Measurements from ENCODE around the gene MTA2.

Gene MTA2

DNA sequence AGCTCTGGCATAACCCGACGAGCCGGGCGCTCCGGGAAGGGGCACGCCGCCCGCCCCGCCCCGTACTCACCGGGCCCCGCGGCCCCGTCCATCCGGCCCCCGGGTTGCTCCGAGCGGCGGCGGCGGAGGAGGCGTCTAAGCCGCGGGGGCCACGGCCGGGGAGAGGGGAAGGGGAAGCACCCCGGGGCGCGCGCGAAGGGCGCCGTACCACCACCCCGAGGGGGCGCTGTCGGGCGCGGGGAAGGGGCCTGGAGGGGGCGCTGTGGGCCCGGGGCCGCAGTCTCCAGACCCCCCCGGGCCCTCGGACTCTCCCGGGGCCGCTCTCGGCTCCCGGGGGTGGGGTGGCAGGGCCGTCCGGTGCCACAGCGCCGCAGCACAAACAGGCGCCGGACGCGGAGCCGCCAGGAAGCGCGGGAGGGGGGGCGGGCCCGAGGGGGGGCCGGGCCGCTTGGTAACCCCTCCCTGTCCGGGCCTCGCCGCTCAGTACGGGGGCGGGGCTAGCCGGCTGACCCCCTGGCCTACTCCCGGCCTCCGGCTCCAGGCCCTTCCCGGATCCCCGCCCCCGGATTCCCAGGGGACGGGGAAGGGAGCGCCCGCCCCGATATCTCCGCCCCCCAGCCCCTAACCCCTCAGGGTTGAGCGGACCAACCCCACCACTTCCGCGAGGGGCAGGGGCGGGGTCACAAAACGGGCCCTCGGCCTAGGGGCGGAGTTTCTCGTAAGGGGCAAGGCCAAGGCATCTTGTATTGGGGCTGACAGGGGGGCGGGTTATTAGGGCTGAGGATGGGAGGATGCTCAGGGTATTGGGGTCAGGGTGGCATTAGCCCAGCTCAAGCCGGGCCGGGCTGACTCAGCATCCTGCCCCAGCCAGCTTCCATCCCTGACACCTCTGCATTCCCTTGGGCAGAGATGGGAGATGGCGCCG, 11.0 kb upstream of the MTA2 start, which contains the start of the genes EML3 and ROM1:
TSS of gene EML3 (minus strand) at position 410 of the 925 bp plus-strand sequence. CDS start at position 92, 318 bp downstream.
TSS of gene ROM1 (plus strand) at position 892 of the 925 bp plus-strand sequence. CDS start at position 917, 25 bp downstream.
- DNase-seq (ENCODE audit: low read depth) = peak; percentile 78

DNA sequence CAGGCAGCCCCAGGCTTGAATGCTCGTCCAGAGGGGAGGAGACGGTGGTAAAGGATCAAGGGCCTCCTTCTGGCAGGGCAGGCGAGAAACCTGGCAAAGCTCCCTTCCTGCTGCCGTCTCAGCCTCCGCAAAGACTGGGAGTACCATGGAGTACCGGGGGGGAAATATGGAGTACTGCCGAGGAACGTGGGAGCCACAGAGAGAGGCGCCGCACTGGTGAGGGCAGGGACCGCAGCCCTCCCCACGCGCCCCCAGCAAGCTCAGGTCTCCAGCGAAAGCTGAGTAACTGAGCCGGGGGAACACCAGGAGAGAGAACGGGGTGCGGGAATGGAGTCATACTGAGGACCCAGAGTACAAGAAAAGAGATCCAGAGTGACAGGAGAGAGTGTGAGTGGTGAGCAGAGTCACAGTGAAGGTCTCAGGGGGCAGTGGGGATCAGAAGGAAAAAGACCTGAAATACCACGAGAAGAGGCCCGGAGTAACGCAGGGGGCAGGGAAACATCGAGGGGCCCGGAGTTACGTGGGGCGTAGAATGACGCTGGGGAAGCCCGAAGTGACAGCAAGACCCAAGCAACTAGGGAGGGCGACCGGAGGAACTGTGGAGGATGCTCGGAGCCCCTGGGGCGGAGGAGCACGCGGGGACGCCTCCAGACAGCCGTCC, 10.2 kb upstream of the MTA2 start:
- peak; percentile 41 for DNase-seq (ENCODE audit: low read depth)

DNA sequence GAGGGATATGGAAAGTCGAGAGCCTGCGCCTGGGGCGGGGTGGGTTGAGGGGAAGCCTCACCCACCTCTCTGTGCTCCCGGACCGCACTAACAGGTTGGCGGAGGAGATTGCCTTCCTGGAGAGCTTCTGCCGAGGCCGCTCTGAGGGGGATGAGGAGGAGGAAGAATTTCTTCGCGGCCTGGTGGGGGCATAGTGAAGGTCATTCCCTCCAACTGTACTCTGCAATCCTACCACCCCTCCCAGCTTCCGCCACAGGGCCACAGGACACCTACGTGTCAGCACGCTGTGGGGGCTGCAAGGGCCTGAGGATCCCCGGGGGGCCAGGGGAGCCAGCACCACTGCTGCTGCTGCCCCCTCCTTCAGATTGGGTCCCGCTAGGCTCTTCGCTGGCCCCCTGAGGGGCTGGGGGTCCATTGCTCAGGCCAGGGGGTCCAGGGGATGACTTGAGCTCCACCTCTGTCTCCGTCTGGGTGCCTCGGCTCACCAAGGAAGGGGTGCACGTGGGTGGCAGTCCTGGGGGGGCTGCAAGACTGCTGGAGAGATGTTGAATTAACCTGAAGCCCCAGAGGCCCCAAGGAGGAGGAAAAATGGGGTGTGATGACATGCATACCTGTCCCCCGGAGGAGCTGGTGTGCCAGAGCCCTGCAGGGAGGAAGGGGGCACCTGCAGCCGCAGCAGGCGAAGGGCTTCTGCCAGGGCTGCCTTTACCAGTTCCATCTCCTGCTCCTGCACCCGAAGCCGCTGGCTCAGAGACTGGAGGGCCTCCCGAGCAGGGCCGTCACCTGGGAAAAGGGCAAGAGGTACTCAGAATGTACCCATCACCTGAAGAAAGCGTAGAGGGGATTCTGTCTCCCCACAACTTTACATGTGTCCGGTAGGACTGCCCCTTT, 9.4 kb upstream of the MTA2 start:
- no peak for DNase-seq (ENCODE audit: low read depth)

DNA sequence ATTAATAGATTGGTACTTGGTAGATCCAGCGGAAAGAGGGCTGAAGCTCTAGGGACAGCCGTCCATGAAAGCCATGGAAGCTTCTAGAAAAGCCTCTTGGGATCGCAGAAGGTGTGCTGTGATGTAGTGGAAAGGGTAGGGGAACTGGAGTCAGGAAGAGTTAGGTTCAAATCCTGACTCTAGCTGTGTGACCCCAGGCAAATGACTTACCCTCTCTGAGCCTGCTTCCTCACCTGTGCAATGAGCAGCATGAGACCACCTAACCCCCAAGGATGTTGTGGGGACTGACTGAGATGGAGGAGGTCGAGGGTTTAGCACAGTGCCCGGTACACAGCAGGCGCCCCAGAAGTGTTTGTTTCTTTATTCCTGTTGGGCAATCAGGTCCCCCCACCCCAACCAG, 8.7 kb upstream of the MTA2 start:
- no peak for DNase-seq (ENCODE audit: low read depth)

DNA sequence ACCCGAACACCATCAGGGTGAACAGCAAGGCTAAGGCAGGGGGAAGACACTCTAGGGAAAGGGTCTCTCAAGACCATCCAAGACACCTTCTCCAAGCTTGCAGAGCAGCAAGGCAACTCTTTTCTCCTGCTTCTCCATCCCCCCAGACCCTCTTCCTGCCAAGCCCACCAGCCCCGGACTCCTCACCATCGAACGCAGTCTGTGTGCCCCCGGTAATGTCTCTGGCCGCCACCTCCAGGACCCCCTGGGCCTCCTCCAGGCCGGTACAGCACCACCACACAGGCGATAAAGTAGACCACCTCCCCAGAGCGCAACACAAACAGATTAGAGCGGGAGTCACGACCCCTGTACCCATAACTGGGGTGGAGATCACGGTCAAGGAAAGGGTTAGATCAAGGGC, 7.1 kb upstream of the MTA2 start:
- no peak for DNase-seq (ENCODE audit: low read depth)

DNA sequence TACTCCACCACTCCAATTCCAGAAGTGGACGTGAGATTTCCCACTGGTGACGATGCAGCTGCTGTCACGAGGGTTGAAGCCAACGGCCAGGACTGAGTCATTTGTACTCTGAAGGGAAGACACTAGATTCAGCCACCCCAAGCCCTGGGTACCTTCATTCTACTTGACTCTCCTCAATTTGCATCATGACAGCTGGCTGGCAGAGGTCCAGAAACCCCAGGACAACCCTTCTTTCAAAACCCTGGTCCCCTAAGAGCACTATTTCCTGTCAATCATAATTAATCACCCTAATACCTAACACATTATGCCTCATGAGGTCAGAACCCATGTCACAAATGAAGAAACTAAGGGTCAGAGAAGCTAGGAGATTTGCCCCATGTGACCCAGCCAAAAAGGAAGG, 6.0 kb upstream of the MTA2 start:
- DNase-seq (ENCODE audit: low read depth) = no peak

DNA sequence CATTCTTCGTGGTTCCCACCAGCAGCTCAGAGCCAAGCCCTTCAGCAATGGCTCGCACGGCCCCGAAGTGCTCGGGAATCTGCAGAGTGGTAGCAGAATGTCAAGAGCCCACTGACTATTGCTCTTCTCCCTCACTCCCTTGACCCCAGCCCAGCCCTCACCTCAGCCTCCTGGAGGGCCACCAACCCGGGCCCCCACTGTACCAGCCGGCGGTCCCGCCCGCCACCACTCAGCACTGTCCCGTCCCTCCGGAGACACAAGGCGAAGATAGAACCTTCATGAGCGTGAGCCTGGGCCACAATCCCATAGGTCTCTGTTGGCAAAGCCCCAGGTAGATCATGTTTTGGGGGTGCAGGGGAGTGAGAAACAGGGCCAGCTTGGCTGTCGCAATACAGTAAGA, 4.2 kb upstream of the MTA2 start:
- DNase-seq (ENCODE audit: low read depth) = no peak

DNA sequence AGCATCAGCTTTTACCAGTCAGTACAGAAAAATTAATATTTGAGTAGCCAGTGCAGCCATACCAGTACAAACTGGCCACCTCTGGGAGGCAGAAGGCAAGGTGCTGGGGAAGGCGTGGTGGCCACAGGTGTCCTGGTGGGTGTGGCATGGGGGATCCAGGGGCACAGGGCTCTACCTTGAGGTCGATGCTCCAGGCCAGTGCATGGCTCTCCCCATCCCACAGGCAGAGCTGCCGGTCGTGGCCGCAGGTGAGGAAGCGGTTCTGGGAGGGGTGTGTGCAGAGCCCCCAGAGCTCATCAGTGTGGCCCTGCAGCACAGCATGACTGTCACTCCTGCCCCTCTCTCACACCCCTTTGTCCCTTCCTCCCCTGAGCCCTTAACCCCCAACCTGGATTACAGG, 3.8 kb upstream of the MTA2 start:
- DNase-seq (ENCODE audit: low read depth) = no peak

DNA sequence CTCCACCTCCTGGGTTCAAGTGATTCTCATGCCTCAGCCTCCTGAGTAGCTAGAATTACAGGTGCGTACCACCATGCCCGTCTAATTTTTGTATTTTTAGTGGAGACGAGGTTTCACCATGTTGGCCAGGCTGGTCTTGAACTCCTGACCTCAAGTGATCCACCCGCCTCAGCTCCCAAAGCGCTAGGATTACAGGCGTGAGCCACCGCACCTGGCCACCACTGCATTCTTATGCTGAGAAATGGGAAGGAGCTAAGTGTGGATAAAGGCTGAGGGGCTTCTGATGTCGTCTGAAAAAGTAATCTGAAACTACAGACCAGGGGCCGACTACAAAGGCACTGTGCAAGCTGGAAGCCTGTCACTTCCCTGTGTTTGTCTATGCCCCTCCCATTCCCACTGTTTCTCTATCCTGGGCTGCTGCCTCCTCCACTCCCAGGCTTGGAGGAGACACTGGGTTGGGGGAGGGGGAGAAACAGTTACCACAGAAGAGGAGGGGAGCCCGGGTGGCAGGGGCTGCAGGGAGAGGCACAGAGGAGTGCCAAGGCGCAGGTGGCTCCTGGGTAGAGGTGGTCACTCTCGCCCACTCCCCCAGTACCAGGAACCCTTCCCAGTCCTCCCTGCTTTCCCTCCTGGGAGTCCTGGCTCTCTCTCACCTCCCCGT, 2.9 kb upstream of the MTA2 start:
- no peak for DNase-seq (ENCODE audit: low read depth)

DNA sequence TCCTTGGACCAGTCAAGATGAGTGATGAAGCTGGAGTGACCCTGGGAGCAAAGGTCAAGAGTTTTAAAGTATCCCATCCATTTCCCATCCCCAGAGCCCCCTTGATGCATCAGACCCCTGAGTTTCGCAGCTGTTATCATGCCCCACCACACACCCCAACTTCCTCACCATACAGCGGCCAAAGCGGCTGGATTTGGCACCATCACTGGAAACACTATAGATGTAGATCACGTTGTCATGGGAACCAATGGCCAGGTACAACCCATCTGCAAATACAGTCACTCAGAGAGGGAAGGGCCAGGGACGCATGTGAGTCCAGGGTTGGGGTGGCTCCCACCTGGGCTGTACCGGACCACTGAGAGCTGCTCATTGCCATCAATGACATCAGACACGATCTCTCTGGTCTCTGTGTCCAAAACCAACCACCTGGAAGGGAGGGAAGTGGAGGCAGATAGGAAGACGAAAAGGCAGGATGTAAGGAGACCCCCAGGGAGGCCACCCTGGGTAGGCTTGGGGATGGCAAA, 2.2 kb upstream of the MTA2 start:
- DNase-seq (ENCODE audit: low read depth) = no peak

DNA sequence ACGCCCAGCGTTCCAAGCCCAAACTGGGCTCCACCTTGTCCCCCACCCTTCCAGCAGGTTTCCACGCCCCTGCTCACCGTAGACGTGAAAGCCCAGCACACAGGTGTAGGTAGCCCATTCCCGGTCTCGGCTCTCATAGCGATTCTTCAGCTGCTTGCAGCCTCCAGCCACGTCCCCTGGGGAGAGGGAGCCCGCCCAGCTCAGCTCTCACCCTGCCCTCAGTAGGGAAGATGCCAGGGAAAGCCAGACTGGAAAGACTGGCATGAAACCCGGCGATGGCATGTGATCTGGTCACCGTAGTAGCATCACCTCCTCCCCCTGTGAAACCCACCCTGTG, 1.4 kb upstream of the MTA2 start:
- DNase-seq (ENCODE audit: low read depth) = no peak

DNA sequence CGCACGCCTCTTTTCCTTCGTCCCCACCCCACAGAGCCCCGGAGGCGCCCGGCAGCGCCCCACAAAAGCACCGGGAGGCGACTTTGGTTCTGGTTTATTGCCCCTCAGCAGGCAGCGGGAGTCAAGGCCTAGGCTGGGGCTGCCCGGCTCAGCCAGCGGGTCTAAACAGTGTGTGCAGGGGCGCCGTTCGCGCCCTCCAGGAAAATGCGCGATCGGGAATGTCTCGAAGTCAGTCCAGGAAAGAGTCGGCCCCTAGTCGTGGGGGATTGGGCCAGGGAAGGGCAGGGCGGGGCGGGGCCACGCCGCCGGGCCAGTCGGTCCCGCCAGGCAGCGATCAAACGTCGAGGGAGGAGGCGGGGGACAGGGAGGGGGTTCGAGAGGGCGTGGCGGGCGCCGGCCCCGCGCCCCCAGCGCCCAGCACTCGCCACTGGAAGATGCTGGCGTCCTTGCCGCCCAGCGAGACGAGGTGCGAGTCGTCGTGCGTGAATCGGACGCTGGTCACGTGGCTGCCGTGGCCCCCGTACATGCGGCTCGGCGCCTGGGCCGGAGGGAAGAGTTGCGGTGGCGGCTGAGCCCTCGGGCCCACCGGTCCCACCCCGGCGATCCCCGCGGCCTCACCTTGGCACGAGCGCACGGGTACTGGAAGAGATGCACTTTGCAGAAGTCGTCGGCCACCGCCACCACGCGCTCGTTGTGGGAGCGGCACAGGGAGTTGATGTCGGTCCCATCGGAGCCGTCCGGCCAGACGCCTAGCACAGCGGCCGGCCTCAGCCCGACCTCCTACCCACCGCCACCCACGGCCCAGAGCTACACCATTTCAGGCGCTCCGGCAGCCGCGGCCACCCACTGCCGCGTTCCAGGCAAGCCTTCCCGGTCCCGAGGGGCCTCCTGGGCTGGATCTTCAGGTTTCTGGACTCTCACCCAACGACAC, 741 bp upstream of the MTA2 start:
- no peak for DNase-seq (ENCODE audit: low read depth)

DNA sequence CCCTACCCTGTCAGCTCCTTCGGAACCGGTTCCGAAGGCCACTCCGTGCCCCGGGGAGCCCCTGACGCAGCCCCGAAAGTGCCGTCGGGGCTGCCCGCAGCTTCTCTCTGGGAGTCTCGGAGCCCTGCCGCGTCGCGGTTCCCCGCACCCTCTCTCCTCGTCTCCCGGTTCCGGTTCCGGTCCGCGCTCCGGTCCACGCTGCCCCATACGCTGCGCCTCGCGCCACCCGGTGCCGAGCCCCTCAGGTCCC, 618 bp downstream of the MTA2 start:
- no peak for DNase-seq (ENCODE audit: low read depth)

DNA sequence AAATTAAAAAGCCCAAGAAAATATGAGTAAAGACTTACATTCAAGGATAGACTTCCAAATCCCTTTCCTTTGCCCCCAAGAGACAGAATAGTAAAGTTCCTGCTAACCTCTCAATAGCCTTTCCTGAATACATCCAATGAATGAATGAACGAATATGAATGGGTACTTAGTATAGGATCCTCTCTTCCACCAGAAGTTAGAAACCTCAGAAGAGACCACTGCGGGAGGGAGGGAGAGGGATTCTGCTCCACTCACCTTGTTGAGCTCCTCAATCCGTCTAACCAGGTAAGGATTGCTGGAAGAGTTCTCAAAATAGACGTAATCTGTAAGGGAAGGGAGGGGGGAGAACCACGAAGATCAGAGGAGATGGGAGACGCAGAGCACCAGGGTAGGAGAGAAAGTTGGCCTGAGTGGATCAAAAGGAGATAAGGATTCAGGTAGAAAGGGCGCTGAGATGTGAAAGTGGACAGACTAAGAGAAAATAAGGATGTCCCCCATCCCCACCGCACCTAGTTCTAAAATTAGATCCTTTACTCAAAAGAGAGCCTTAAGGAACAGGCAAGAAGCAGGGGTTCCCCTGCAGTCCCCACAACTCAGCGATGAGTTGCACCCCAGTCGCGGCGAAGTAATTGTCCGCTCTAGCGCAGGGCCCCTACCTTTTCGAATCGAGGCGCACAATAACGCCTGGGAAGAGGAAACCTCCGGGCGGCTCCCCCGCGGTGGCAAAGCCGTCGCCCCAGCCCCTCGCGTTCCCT, 1.1 kb downstream of the MTA2 start:
- no peak for DNase-seq (ENCODE audit: low read depth)

DNA sequence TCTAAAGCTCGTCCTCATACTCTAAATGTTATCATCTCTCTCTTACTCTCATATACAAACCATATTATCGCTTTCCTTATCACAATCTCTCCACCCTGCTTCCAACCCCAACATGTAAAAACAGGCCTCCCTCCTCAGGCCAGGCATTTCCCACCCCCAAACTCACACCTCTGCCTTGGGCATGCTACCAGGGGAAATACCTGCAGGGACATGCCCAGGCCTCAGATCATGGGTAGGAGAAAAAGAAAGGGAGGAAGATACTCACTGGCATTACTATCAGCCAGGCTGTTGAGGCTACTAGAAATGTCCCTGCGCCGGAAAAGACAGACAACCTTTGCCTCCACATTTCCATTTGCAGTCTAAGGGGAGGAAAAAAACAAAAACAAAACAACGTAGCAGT, 1.8 kb downstream of the MTA2 start:
- DNase-seq (ENCODE audit: low read depth) = no peak

DNA sequence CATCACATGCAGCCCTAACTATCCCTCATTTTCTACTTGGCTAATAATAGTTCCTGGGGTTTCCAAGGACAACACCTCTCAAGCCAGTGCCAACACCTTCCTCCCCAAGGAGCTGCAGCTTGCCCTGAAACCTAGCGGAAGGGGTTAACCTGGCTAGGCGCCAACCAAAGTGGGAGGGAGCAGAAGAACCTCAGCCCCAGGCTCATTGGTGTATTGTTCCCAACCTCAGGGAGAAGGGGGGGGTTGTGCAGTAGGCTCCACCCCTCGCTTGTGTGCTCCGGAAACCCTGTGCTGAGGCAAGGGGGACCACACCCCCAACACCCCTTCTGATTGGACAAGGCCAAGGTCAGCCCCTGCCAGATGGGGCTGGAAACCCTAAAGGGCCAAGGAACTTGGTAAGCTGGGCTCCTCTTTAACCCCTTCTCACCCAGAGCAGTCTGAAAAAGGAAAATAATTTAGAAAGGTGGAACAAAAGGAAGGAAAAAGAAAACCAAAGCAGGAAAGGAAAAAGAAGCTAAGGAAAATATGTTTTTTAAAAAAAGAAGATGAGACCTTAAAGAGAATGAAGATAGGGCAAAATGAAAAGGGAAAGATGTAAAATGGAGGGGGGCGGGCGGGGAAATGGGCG, 2.5 kb downstream of the MTA2 start:
- peak; percentile 86 for DNase-seq (ENCODE audit: low read depth)

DNA sequence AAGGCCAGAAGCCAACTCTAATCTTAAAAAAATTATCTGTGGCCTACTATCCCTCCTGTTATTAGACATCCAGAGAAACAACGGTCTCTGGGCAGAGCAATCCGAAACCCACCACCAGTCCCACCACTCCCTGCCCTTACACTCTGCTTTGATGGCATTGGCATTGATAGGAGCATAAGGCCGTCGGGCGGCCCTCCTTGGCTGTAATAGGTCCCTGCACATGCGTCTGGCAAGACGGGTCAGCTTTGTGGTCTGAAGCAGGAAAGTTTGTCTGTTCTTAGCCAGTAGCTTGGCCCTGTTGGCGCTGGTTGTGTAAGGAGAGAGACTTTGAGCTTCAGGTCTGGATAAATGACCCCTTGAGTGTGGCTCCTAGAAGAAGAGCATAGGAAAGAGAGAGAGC, 6.5 kb downstream of the MTA2 start:
- DNase-seq (ENCODE audit: low read depth) = no peak

DNA sequence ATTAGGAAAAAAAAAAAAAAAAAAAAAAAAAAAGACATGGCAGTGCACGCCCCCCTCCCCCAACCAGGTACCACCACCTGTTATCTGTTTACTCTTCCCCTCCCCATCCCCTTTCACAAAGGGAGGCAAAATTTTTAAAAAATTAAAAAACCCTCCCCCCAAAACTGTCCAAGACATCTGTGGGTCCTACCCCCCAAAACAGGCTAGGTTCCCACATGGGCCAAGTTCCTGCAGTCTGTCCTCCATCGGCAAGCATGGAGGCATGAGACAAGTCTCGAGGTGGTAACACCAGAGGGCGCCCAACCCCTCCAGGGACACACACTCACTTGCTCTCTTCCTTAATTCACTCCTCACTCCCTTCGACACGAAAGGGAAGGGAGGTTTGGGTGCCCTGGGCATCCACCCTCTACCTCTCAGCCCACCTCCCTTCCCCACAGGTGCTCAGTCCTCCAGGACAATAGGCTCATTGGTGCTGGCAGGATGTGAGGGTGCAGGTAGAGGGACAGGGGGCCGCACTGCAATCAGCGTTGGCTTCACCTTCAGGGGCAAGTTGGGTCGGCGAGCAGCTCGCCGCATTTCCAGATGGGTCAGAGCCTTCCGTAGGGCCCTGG, 8.1 kb downstream of the MTA2 start:
- peak; percentile 38 for DNase-seq (ENCODE audit: low read depth)

DNA sequence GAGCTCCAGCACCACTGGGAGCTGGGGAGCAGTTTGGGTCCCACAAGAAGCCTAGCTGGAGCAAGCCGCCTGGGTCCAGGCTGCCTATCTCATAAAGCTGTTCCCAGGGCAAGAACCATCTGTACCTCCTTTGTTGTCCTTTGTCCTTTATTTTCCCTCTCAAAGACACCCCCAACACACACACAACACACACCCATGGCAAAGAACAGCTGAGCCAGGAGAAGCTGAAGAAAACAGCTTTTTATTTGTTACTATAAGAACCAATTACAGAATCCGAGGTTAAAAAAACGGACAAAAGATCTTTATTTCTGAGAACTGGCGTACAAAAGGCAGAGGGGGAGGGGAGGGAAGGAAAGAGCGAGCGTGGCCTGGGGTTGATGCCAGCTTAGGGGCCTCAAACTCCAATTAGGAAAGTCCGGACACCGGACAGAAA, 8.7 kb downstream of the MTA2 start:
- no peak for DNase-seq (ENCODE audit: low read depth)

Measured in stimulated activated CD8-positive, alpha-beta memory T cell treated with anti-CD3 and anti-CD28 coated beads, Interleukin-7, amount 100 ng/mL, for 24 hours (primary cell).